K562 (cell line): ENCODE data around the gene MMP24. TPM values are rescaled to one million over a fixed set of nuclear protein-coding genes. Genes with fewer than 3 reads are reported as not detected.

Experiments
- ATAC-seq: fragments of 200-7000 bp; cut with Tn5 transposase; 3 replicates; pipeline ENCODE4 v1.9.1; 2020; ENCODE audit warnings: moderate library complexity
- BruUV-seq: library from RNA; stranded (reverse); fragments of 400-500 nt; replicated peaks from 2 replicates; lab custom pipeline; 2021; lab: Mats Ljungman, UMichigan
- CTCF ChIA-PET: fragments of 300-600 bp; formaldehyde crosslinking; extraction: SDS; loops from one replicate; lab custom pipeline; 2021; ENCODE audit warnings: low intra/inter-chr PET ratio; lab: Yijun Ruan, JAX
- POLR2A ChIA-PET: fragments of 300-600, 350-650 bp; sonication (Branson Sonifier 250); formaldehyde crosslinking; extraction: SDS; loops from one replicate; lab custom pipeline; 2021; ENCODE audit warnings: antibody characterized with exemption, inconsistent platforms; lab: Yijun Ruan, JAX
- DNase-seq, 4 experiments: peaks; one replicate each; pipeline versions ENCODE4 v3.0.0 to v3.0.0-alpha.2; 2011 to 2018; ENCODE audit warnings: low spot score in 3 of 4, mixed read lengths in 3 of 4; ENCODE audit errors: extremely low read depth in 1 of 4
- FAIRE-seq: peaks from 2 replicates; lab custom pipeline; 2011; peaks lifted over from hg19 to GRCh38; lab: Jason Lieb, UNC
- H2AFZ ChIP-seq: 2 replicates; pipeline ENCODE4 v1.6.0; 2011; ENCODE audit warnings: low read depth, low read length, control low read depth, inconsistent platforms
- H3K27ac ChIP-seq: fragments of 200-600 bp; 3 replicates; pipeline ENCODE4 v1.8.0; 2011; ENCODE audit warnings: low read depth, mild to moderate bottlenecking, control low read depth, inconsistent platforms, low read length, moderate library complexity, mixed read lengths; ENCODE audit errors: extremely low read depth
- H3K27me3 ChIP-seq, 2 experiments: fragments of 300-600 bp in 1 of 2; 2 replicates in 1 of 2; 3 replicates in 1 of 2; pipeline versions ENCODE4 v1.6.0 to v1.8.0; 2011; ENCODE audit warnings: inconsistent platforms in 2 of 2, low read length in 2 of 2, mild to moderate bottlenecking in 1 of 2, mixed read lengths in 1 of 2, moderate library complexity in 1 of 2; ENCODE audit not compliant: control insufficient read depth in 2 of 2, insufficient read depth in 2 of 2
- H3K36me3 ChIP-seq: fragments of 300-600 bp; 3 replicates; pipeline ENCODE4 v1.8.0; 2011; ENCODE audit warnings: mild to moderate bottlenecking, low read length, inconsistent platforms; ENCODE audit not compliant: control insufficient read depth, insufficient read depth
- H3K4me1 ChIP-seq, 2 experiments: fragments of 200-600 bp in 1 of 2; replicated peaks in 1 of 2; 2 replicates in 1 of 2; 3 replicates in 1 of 2; pipeline versions ENCODE4 v1.5.1 to v1.8.0; 2011; ENCODE audit warnings: inconsistent platforms in 2 of 2, low read length in 2 of 2, mild to moderate bottlenecking in 1 of 2, mixed read lengths in 1 of 2, moderate library complexity in 1 of 2; ENCODE audit not compliant: control insufficient read depth in 2 of 2, insufficient read depth in 2 of 2
- H3K4me2 ChIP-seq: 2 replicates; pipeline ENCODE4 v1.6.1; 2011; ENCODE audit warnings: low read length, control low read depth, inconsistent platforms, mixed read lengths; ENCODE audit not compliant: insufficient read depth
- H3K4me3 ChIP-seq: fragments of 200-600 bp; sonication (generic), shearing (Covaris generic); 2 replicates; pipeline ENCODE4 v1.5.1; 2016; ENCODE audit warnings: control low read depth, inconsistent platforms
- H3K79me2 ChIP-seq: fragments of 200-600 bp; 3 replicates; pipeline ENCODE4 v1.8.0; 2011; ENCODE audit warnings: low read length, inconsistent platforms; ENCODE audit not compliant: control insufficient read depth, insufficient read depth
- H3K9ac ChIP-seq, 2 experiments: 2 replicates each; pipeline versions ENCODE4 v1.6.0 to v1.6.1; 2011; ENCODE audit warnings: low read depth in 2 of 2, low read length in 2 of 2, control low read depth in 1 of 2, inconsistent platforms in 1 of 2, mild to moderate bottlenecking in 1 of 2, mixed read lengths in 1 of 2; ENCODE audit not compliant: insufficient read depth in 1 of 2
- H3K9me1 ChIP-seq: one replicate; pipeline ENCODE4 v1.6.0; 2011; ENCODE audit warnings: inconsistent platforms, mild to moderate bottlenecking, low read length, moderate library complexity; ENCODE audit not compliant: control insufficient read depth, insufficient read depth
- H3K9me3 ChIP-seq: replicated peaks from 2 replicates; pipeline ENCODE4 v1.5.1; 2011; ENCODE audit warnings: low read depth, low read length, inconsistent platforms; ENCODE audit not compliant: control insufficient read depth, insufficient read depth
- H4K20me1 ChIP-seq: replicated peaks from 2 replicates; pipeline ENCODE4 v1.6.1; 2011; ENCODE audit warnings: low read length, inconsistent platforms, mixed read lengths; ENCODE audit not compliant: control insufficient read depth, insufficient read depth
- GABPA ChIP-seq: fragments of 200-800 bp; sonication (Bioruptor generic); conservative IDR thresholded peaks from 2 replicates; pipeline ENCODE4 v1.6.1; 2016; ENCODE audit warnings: low read depth, missing genetic modification characterization, missing compliant biosample characterization
- HDAC6 ChIP-seq: IDR thresholded peaks from 2 replicates; pipeline ENCODE4 v1.6.1; 2012; ENCODE audit warnings: low read depth, mild to moderate bottlenecking, control low read depth, inconsistent platforms, low read length, moderate library complexity
- LEF1 ChIP-seq: fragments of 450-650 bp; IDR thresholded peaks from 2 replicates; pipeline ENCODE4 v1.6.1; 2016; ENCODE audit warnings: mild to moderate bottlenecking
- NFXL1 ChIP-seq: fragments of 450-650 bp; formaldehyde crosslinking; IDR thresholded peaks from 2 replicates; pipeline ENCODE4 v1.4.0; 2021; ENCODE audit warnings: mild to moderate bottlenecking
- POLR2G ChIP-seq: fragments of 200-400 bp; formaldehyde crosslinking; IDR thresholded peaks from 2 replicates; pipeline ENCODE4 v1.6.1; 2017; ENCODE audit warnings: low read depth, mild to moderate bottlenecking, antibody characterized with exemption, low read length, moderate library complexity
- SMAD2 ChIP-seq: fragments of 150-350 bp; IDR thresholded peaks from 2 replicates; pipeline ENCODE4 v1.6.1; 2014; ENCODE audit warnings: low read depth, mild to moderate bottlenecking, low read length
- ZNF146 ChIP-seq: IDR thresholded peaks from one replicate; pipeline ENCODE4 v1.6.1; 2018; ENCODE audit warnings: missing compliant biosample characterization; ENCODE audit not compliant: unreplicated experiment
- ZNF561 ChIP-seq: fragments of 450-650 bp; formaldehyde crosslinking; conservative IDR thresholded peaks from 2 replicates; pipeline ENCODE4 v1.4.0; 2020; ENCODE audit warnings: mild to moderate bottlenecking, moderate library complexity
- WGBS: fragments of 100-300 bp; shearing (Covaris generic); methylation state at CpG from one replicate; pipeline ENCODE4 v1.1.6; 2016; ENCODE audit warnings: low coverage, mixed read lengths; ENCODE audit not compliant: insufficient coverage; ENCODE audit errors: missing lambda C conversion rate; 5-methylcytosine and 5-hydroxymethylcytosine counted together
- in situ Hi-C: fragments of 300-500 bp; cut with MboI; formaldehyde crosslinking; loops from 4 replicates; pipeline ENCODE4 v1.15.0; 2018; ENCODE audit warnings: inconsistent platforms, mixed read lengths
- intact Hi-C: fragments of 100-400 bp; cut with micrococcal nuclease; formaldehyde crosslinking; loops from 2 replicates; pipeline ENCODE4 v1.14.2; 2022
- polyA plus RNA-seq, 8 experiments: library from polyadenylated mRNA; depleted of rRNA in 4 of 8; stranded (reverse) in 5 of 8; unstranded in 3 of 8; fragments of >200 nt; fragmentation: Nextera tagmentation in 2 of 8; fragmentation: Illumina TruSeq in 1 of 8; extraction: Ambion mirVana in 2 of 8; extraction: Trizol in 1 of 8; gene quantifications; 2 replicates each; pipeline versions ENCODE4 v1.2.1 to v1.2.3, GENCODE V29; 2011 to 2014; ENCODE audit warnings: inconsistent platforms in 1 of 8, missing spikeins in 1 of 8
- total RNA-seq, 7 experiments: library from RNA; depleted of rRNA in 6 of 7; stranded (reverse); fragments of >200 nt in 6 of 7; fragmentation: Illumina TruSeq in 2 of 7; extraction: Trizol in 2 of 7; gene quantifications; 2 replicates each; pipeline versions ENCODE4 v1.2.1 to v1.2.3, GENCODE V29; 2011 to 2021; ENCODE audit warnings: low replicate concordance in 1 of 7

The MMP24 gene
- total and polyA plus RNA-seq, 9 of the 15 experiments (the other 6 are each of a cell fraction or from before 2014, with no cell fraction given) = 0.03 to 0.07 (median 0.03) TPM; not detected in 6

- Histone ChIP-seq H2AFZ (peak overlapping the region; percentile 80; the same call in 1 of the 2 replicates), H3K4me2 (no peak overlapping the region), H4K20me1 (no peaks in the 10 kb centered on the region), H3K79me2 (no peaks in the 10 kb centered on the region), H3K27me3 (no peaks in the 10 kb centered on the region), H3K9ac (peak overlapping the region in 1 of 2 experiments; percentile 78; a peak in 2 of 4 replicates), H3K36me3 (peaks cover 3% of the 10 kb centered on the region; the same call in 1 of the 3 replicates), H3K4me3 (no peak overlapping the region), H3K9me3 (no peaks in the 10 kb centered on the region), H3K9me1 (no peaks in the 10 kb centered on the region), H3K4me1 (peaks cover 8 to 38% of the 10 kb centered on the region in 2 experiments; a peak in 4 of 5 replicates), H3K27ac (peak overlapping the region; percentile 49; the same call in 1 of the 3 replicates)
- ATAC-seq (no peak), DNase-seq (no peak), FAIRE-seq (no peak)
- ChIA-PET CTCF (interaction anchor here (0.6 to 5.3 kb wide), 2 partner anchors 125 to 898 kb away, joined by 4 to 28 read pairs; partner anchors contain the start of gene EDEM2), POLR2A (interaction anchor here (0.6 to 2.0 kb wide), 10 partner anchors 9 to 223 kb away, joined by 3 to 10 read pairs (median 4); partner anchors contain the start of genes EDEM2 and EIF6)
- WGBS = 79% methylated on average over 19 of the region's 19 CpGs
- BruUV-seq = no TSS peak
- no peak for TF ChIP-seq GABPA (tag)
- no peak for TF ChIP-seq SMAD2
- TF ChIP-seq ZNF561 (CRISPR knock-in tag) = no peak
- no peak for TF ChIP-seq NFXL1
- no peak for TF ChIP-seq LEF1
- no peak for TF ChIP-seq HDAC6
- no peak for TF ChIP-seq POLR2G
- no peak for TF ChIP-seq ZNF146 (CRISPR knock-in tag)
- intact Hi-C loops (no loop called here), in situ Hi-C loops (no loop called here)
Measured at GRCh38 chr20:35270021-35270902, 43.8 kb downstream of the MMP24 start.
